IMR-90 (cell line): ENCODE data around the gene SNX33. TPM values are rescaled to one million over a fixed set of nuclear protein-coding genes. Genes with fewer than 3 reads are reported as not detected.

Source experiments
- ATAC-seq: fragments of 200-7000 bp; cut with Tn5 transposase; 2 replicates; pipeline ENCODE4 v1.9.1; 2020; ENCODE audit warnings: low read depth, mild to moderate bottlenecking, moderate library complexity
- BruUV-seq: library from RNA; stranded (reverse); fragments of 400-500 nt; replicated peaks from 2 replicates; lab custom pipeline; 2021; lab: Mats Ljungman, UMichigan
- CTCF ChIA-PET: fragments of 300-600 bp; formaldehyde crosslinking; extraction: SDS; loops from one replicate; lab custom pipeline; 2021; ENCODE audit warnings: antibody characterized with exemption; lab: Yijun Ruan, JAX
- POLR2A ChIA-PET: fragments of 300-600 bp; sonication (Branson Sonifier 250); formaldehyde crosslinking; loops from one replicate; lab custom pipeline; 2022; ENCODE audit warnings: antibody characterized with exemption; ENCODE audit not compliant: unreplicated experiment; lab: Charles Lee
- DNase-seq: peaks from one replicate; pipeline ENCODE4 v3.0.0; 2013
- H2AFZ ChIP-seq: replicated peaks from 2 replicates; pipeline ENCODE3; 2013; ENCODE audit warnings: low read length, mild to moderate bottlenecking; ENCODE audit not compliant: poor library complexity
- H2AK5ac ChIP-seq: 2 replicates; pipeline ENCODE4 v1.6.1; 2013; ENCODE audit warnings: low read depth, low read length, inconsistent platforms
- H2AK9ac ChIP-seq: replicated peaks from 2 replicates; pipeline ENCODE3; 2013; ENCODE audit warnings: mild to moderate bottlenecking, low read depth, low read length, moderate library complexity; ENCODE audit not compliant: poor library complexity
- H2BK120ac ChIP-seq: 2 replicates; pipeline ENCODE4 v1.6.1; 2013; ENCODE audit warnings: low read depth, low read length, inconsistent platforms
- H2BK15ac ChIP-seq: 3 replicates; pipeline ENCODE4 v1.6.1; 2013; ENCODE audit warnings: low read depth, low read length, inconsistent platforms
- H2BK20ac ChIP-seq: 2 replicates; pipeline ENCODE4 v1.6.1; 2013; ENCODE audit warnings: low read depth, mild to moderate bottlenecking, inconsistent platforms, low read length, moderate library complexity
- H2BK5ac ChIP-seq: 2 replicates; pipeline ENCODE4 v1.6.1; 2013; ENCODE audit warnings: mild to moderate bottlenecking, low read depth, low read length, inconsistent platforms; ENCODE audit not compliant: poor library complexity, severe bottlenecking
- H3K14ac ChIP-seq: replicated peaks from 2 replicates; pipeline ENCODE4 v1.6.1; 2013; ENCODE audit warnings: low read depth, low read length, inconsistent platforms
- H3K18ac ChIP-seq: 2 replicates; pipeline ENCODE4 v1.6.1; 2013; ENCODE audit warnings: low read depth, low read length, control low read depth
- H3K23ac ChIP-seq: 2 replicates; pipeline ENCODE4 v1.6.1; 2013; ENCODE audit warnings: low read depth, low read length, inconsistent platforms
- H3K27ac ChIP-seq: 2 replicates; pipeline ENCODE4 v1.5.1; 2013; ENCODE audit warnings: mild to moderate bottlenecking, control low read depth, low read length; ENCODE audit not compliant: insufficient read depth
- H3K27me3 ChIP-seq: 2 replicates; pipeline ENCODE4 v1.6.1; 2013; ENCODE audit warnings: low read length; ENCODE audit not compliant: control insufficient read depth, insufficient read depth
- H3K36me3 ChIP-seq: 2 replicates; pipeline ENCODE4 v1.6.1; 2013; ENCODE audit warnings: low read length, mixed read lengths; ENCODE audit not compliant: control insufficient read depth, insufficient read depth
- H3K4ac ChIP-seq: 2 replicates; pipeline ENCODE4 v1.6.1; 2013; ENCODE audit warnings: low read depth, low read length, inconsistent platforms
- H3K4me1 ChIP-seq: 2 replicates; pipeline ENCODE4 v1.6.1; 2013; ENCODE audit warnings: low read length, mixed read lengths; ENCODE audit not compliant: control insufficient read depth, insufficient read depth
- H3K4me2 ChIP-seq: 2 replicates; pipeline ENCODE4 v1.6.1; 2013; ENCODE audit warnings: low read depth, mild to moderate bottlenecking, control low read depth, low read length, moderate library complexity
- H3K4me3 ChIP-seq: 2 replicates; pipeline ENCODE4 v1.5.1; 2013; ENCODE audit warnings: low read depth, mild to moderate bottlenecking, control low read depth, low read length, moderate library complexity; ENCODE audit not compliant: insufficient read depth
- H3K56ac ChIP-seq: 2 replicates; pipeline ENCODE4 v1.6.1; 2013; ENCODE audit warnings: low read length, inconsistent platforms; ENCODE audit not compliant: insufficient read depth; ENCODE audit errors: extremely low read depth
- H3K79me1 ChIP-seq, 2 experiments: 2 replicates each; pipeline ENCODE4 v1.6.1; 2013; ENCODE audit warnings: low read length in 2 of 2, inconsistent platforms in 1 of 2, low read depth in 1 of 2
- H3K9ac ChIP-seq: 2 replicates; pipeline ENCODE4 v1.6.1; 2013; ENCODE audit warnings: low read depth, low read length, control low read depth
- H3K9me1 ChIP-seq: 2 replicates; pipeline ENCODE4 v1.6.1; 2013; ENCODE audit warnings: low read length, inconsistent platforms; ENCODE audit not compliant: insufficient read depth
- H3K9me3 ChIP-seq: 2 replicates; pipeline ENCODE4 v1.6.1; 2013; ENCODE audit warnings: low read length; ENCODE audit not compliant: control insufficient read depth, insufficient read depth
- H4K20me1 ChIP-seq: 2 replicates; pipeline ENCODE4 v1.6.1; 2013; ENCODE audit warnings: low read length, inconsistent platforms; ENCODE audit not compliant: insufficient read depth
- H4K5ac ChIP-seq: 2 replicates; pipeline ENCODE4 v1.6.1; 2013; ENCODE audit warnings: mild to moderate bottlenecking, low read depth, low read length, control low read depth
- H4K8ac ChIP-seq, 2 experiments: 2 replicates each; pipeline ENCODE4 v1.6.1; 2013; ENCODE audit warnings: low read depth in 2 of 2, low read length in 2 of 2, control low read depth in 1 of 2, inconsistent platforms in 1 of 2
- H4K91ac ChIP-seq: 2 replicates; pipeline ENCODE4 v1.6.1; 2013; ENCODE audit warnings: low read depth, low read length, inconsistent platforms; ENCODE audit not compliant: insufficient read depth
- BHLHE40 ChIP-seq: fragments of 150-350 bp; IDR thresholded peaks from 2 replicates; pipeline ENCODE4 v1.6.1; 2016; ENCODE audit warnings: mild to moderate bottlenecking, low read depth, low read length
- MXI1 ChIP-seq: IDR thresholded peaks from 2 replicates; pipeline ENCODE4 v1.6.1; 2012; ENCODE audit warnings: low read depth, mild to moderate bottlenecking, low read length, moderate library complexity, borderline replicate concordance
- SMC3 ChIP-seq: fragments of 150-350 bp; IDR thresholded peaks from 2 replicates; pipeline ENCODE4 v1.6.1; 2016; ENCODE audit warnings: low read depth, mild to moderate bottlenecking, antibody characterized with exemption, low read length, moderate library complexity
- WGBS, 2 experiments: methylation state at CpG; one replicate each; pipeline versions ENCODE4 v1.1.5 to v1.1.7; 2013; ENCODE audit warnings: missing lambda C conversion rate in 2 of 2; ENCODE audit not compliant: insufficient read length in 1 of 2; ENCODE audit errors: extremely low coverage in 2 of 2; 5-methylcytosine and 5-hydroxymethylcytosine counted together
- dilution Hi-C: fragments of 300-500 bp; cut with HindIII; formaldehyde crosslinking; loops from one replicate; pipeline ENCODE4 v1.14.3; 2018; ENCODE audit warnings: low sequenced_read_pairs; ENCODE audit not compliant: unreplicated experiment
- in situ Hi-C: fragments of 300-500 bp; cut with MboI; formaldehyde crosslinking; loops from 3 replicates; pipeline ENCODE4 v1.14.3; 2019; ENCODE audit warnings: low sequenced_read_pairs, inconsistent platforms, mixed read lengths
- intact Hi-C: fragments of 100-400 bp; cut with micrococcal nuclease; formaldehyde crosslinking; loops from 2 replicates; pipeline ENCODE4 v1.10.0; 2022
- polyA plus RNA-seq, 3 experiments: library from polyadenylated mRNA; depleted of rRNA; stranded (reverse); fragments of >200 nt; gene quantifications; 2 replicates each; pipeline ENCODE4 v1.2.3, GENCODE V29; 2012; ENCODE audit warnings: low replicate concordance in 1 of 3
- total RNA-seq: library from RNA; depleted of rRNA; stranded (reverse); fragments of >200 nt; gene quantifications from 2 replicates; pipeline ENCODE4 v1.2.3, GENCODE V29; 2012

SNX33 gene
- total and polyA plus RNA-seq, 2 of the 4 experiments (the other 2 are of a cell fraction), result 12.7 to 14.6 TPM

DNA sequence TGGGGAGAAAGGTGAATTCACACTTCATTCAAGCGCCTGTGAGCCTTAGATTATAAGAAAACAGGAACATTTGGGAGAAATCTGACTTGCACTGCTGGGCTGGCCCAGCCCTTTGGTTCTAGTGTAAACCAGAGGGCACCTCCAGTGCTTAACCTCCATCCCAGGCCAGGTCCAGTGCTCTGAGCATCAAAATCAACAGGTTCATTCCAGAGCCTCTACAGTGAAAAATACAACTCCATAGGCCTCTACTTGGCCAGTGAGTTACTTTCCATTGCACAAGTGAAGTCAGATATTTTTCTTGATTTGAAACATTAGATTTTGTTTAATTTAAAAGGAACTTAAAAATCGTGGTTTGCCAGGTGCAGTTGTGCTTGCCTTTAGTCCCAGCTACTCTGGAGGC, 25.2 kb upstream of the SNX33 start:
- Histone ChIP-seq H3K56ac (no peak overlapping the region), H2AFZ (no peak overlapping the region), H2AK9ac (no peak overlapping the region), H2AK5ac (no peak overlapping the region), H3K36me3 (peaks cover 14% of the 10 kb centered on the region), H3K23ac (no peak overlapping the region), H2BK120ac (no peak overlapping the region), H4K5ac (no peak overlapping the region), H3K9ac (no peak overlapping the region), H3K14ac (no peak overlapping the region), H3K27me3 (no peaks in the 10 kb centered on the region), H3K4me3 (no peak overlapping the region), H4K8ac (no peak overlapping the region), H3K27ac (no peak overlapping the region), H4K20me1 (peaks cover 7% of the 10 kb centered on the region; the same call in 1 of the 2 replicates), H4K91ac (no peak overlapping the region), H2BK5ac (no peak overlapping the region), H3K4me1 (peaks cover 11% of the 10 kb centered on the region), H2BK20ac (no peak overlapping the region), H2BK15ac (no peak overlapping the region), H3K79me1 (peaks cover 14 to 52% of the 10 kb centered on the region in 2 experiments; a peak in 3 of 4 replicates), H3K9me3 (no peaks in the 10 kb centered on the region), H3K4ac (no peak overlapping the region), H3K9me1 (peaks cover 4% of the 10 kb centered on the region; the same call in 1 of the 2 replicates), H3K4me2 (no peak overlapping the region), H3K18ac (no peak overlapping the region)
- WGBS, 2 experiments, result 75% methylated on average over 1 of the region's 2 CpGs; no CpG with 5 or more reads in 1 of the 2 experiments
- POLR2A ChIA-PET, result no interaction called here
- dilution Hi-C loops, result no loop called here
- DNase-seq, result no peak
- CTCF ChIA-PET, result interaction anchor here (1.2 kb wide), 1 partner anchor 16 kb away, joined by 3 read pairs; no protein-coding TSS in a partner anchor
- in situ Hi-C loops, result no loop called here
- no peak for ATAC-seq
- TF ChIP-seq MXI1 (no peak), BHLHE40 (no peak), SMC3 (no peak)
- no TSS peak for BruUV-seq
- intact Hi-C loops, result loop anchor here (5.0 to 10.0 kb wide), 2 partner anchors 45 to 52 kb away; partner anchors contain the start of gene PTPN9
